CD4-positive, CD25-positive, alpha-beta regulatory T cell (primary cell): Measurements from ENCODE around the gene UXS1. TPM values are rescaled to one million over a fixed set of nuclear protein-coding genes. Genes with fewer than 3 reads are reported as not detected.
"Not testable (repeated sequence)": the region's sequence is repeated elsewhere in the genome, so short reads cannot be mapped to it uniquely, and the experiment has no call there.

Experiments
- ATAC-seq, 2 donors: fragments of 150-1000 bp; cut with Tn5 transposase; one replicate each; pipeline ENCODE4 v1.10.0; 2021; ENCODE audit warnings: low read depth in 2 of 2, moderate number of reproducible peaks in 2 of 2, moderate library complexity in 1 of 2
- DNase-seq, 3 donors: peaks; one replicate each; pipeline versions ENCODE4 v3.0.0 to v3.0.0-alpha.2; 2012 to 2022; ENCODE audit warnings: mixed read lengths in 1 of 3
- H3K27ac ChIP-seq: one replicate; pipeline ENCODE4 v1.7.0; 2013; ENCODE audit warnings: mild to moderate bottlenecking, low read length; ENCODE audit not compliant: insufficient read depth, poor library complexity, severe bottlenecking
- H3K27me3 ChIP-seq: one replicate; pipeline ENCODE4 v1.7.0; 2013; ENCODE audit warnings: low read length; ENCODE audit not compliant: control insufficient read depth, insufficient read depth
- H3K36me3 ChIP-seq: one replicate; pipeline ENCODE4 v1.7.0; 2013; ENCODE audit warnings: mild to moderate bottlenecking, low read length, moderate library complexity; ENCODE audit not compliant: control insufficient read depth, insufficient read depth
- H3K4me1 ChIP-seq: 2 replicates; pipeline ENCODE4 v1.7.0; 2013; ENCODE audit warnings: mild to moderate bottlenecking, low read length; ENCODE audit not compliant: insufficient read depth, control insufficient read depth, poor library complexity, severe bottlenecking
- H3K4me3 ChIP-seq: one replicate; pipeline ENCODE4 v1.7.0; 2013; ENCODE audit warnings: low read depth, mild to moderate bottlenecking, low read length, moderate library complexity
- H3K9me3 ChIP-seq, 2 experiments: 1 replicate in 1 of 2; 2 replicates in 1 of 2; pipeline ENCODE4 v1.7.0; 2013; ENCODE audit warnings: low read length in 2 of 2, mild to moderate bottlenecking in 1 of 2, moderate library complexity in 1 of 2; ENCODE audit not compliant: control insufficient read depth in 2 of 2
- H3K27ac Mint-ChIP-seq, 3 donors: one replicate each; pipeline ENCODE4 v1.8.0; 2020 to 2022; ENCODE audit warnings: mild to moderate bottlenecking in 3 of 3, mixed read lengths in 3 of 3, moderate library complexity in 2 of 3
- H3K27me3 Mint-ChIP-seq: one replicate; pipeline ENCODE4 v1.8.0; 2022; ENCODE audit warnings: mild to moderate bottlenecking, mixed read lengths
- H3K36me3 Mint-ChIP-seq: one replicate; pipeline ENCODE4 v1.8.0; 2020; ENCODE audit warnings: mixed read lengths
- H3K4me1 Mint-ChIP-seq, 4 donors: one replicate each; pipeline ENCODE4 v1.8.0; 2020 to 2022; ENCODE audit warnings: mixed read lengths in 4 of 4, mild to moderate bottlenecking in 1 of 4
- H3K4me3 Mint-ChIP-seq, 4 donors: one replicate each; pipeline ENCODE4 v1.8.0; 2020 to 2022; ENCODE audit warnings: mild to moderate bottlenecking in 4 of 4, mixed read lengths in 4 of 4, moderate library complexity in 3 of 4
- H3K9me3 Mint-ChIP-seq, 7 donors: one replicate each; pipeline ENCODE4 v1.8.0; 2020 to 2022; ENCODE audit warnings: mixed read lengths in 7 of 7, mild to moderate bottlenecking in 3 of 7, moderate library complexity in 2 of 7
- polyA plus RNA-seq, 4 donors: library from polyadenylated mRNA; unstranded; fragments of 300-500 nt; fragmentation: Illumina TruSeq; gene quantifications; one replicate each; pipeline ENCODE4 v1.2.3, GENCODE V29; 2021
- total RNA-seq: library from RNA; stranded (reverse); gene quantifications from one replicate; pipeline ENCODE4 v1.2.3, GENCODE V29; 2022

UXS1 gene
- total and polyA plus RNA-seq, 5 donors from 2014 or later: 83.3 to 162 (median 113) TPM

- Mint-ChIP-seq H3K36me3 (no peaks in the 10 kb centered on the region), H3K27me3 (peaks cover 26% of the 10 kb centered on the region)
Observed at GRCh38 chr2:106219813-106220212, 25.7 kb upstream of the UXS1 start.

GRCh38 chr2:106219157-106219556 lies 25.1 kb upstream of the UXS1 start:
- H3K4me3 ChIP-seq, H3K36me3 Mint-ChIP-seq, H3K27me3 ChIP-seq, H3K27ac Mint-ChIP-seq, DNase-seq, ATAC-seq, H3K36me3 ChIP-seq, H3K4me1 ChIP-seq, H3K9me3 Mint-ChIP-seq, H3K4me3 Mint-ChIP-seq, H3K9me3 ChIP-seq, H3K27ac ChIP-seq, H3K4me1 Mint-ChIP-seq: not testable (repeated sequence)
- peaks cover 26% of the 10 kb centered on the region for H3K27me3 Mint-ChIP-seq

More at GRCh38 chr2:106219813-106220212, 25.7 kb upstream of the UXS1 start:
- Histone ChIP-seq H3K27ac (no peak overlapping the region), H3K36me3 (no peaks in the 10 kb centered on the region), H3K4me1 (no peaks in the 10 kb centered on the region), H3K4me3 (no peak overlapping the region), H3K27me3 (peaks cover 2% of the 10 kb centered on the region), H3K9me3 (no peaks in the 10 kb centered on the region)
- Mint-ChIP-seq H3K27ac (peak overlapping the region in 1 of 3 donors; percentile 63), H3K4me1 (no peaks in the 10 kb centered on the region), H3K9me3 (peaks cover 0 to 4% (median 0%) of the 10 kb centered on the region in 7 donors), H3K4me3 (no peak overlapping the region)
- no peak for ATAC-seq
- no peak for DNase-seq

GRCh38 chr2:106208874-106209273 lies 14.8 kb upstream of the UXS1 start:
- Histone ChIP-seq H3K4me1 (peaks cover 6% of the 10 kb centered on the region), H3K4me3 (no peak overlapping the region), H3K27me3 (no peaks in the 10 kb centered on the region), H3K27ac (no peak overlapping the region), H3K36me3 (no peaks in the 10 kb centered on the region), H3K9me3 (peaks cover 0 to 4% of the 10 kb centered on the region in 2 experiments)
- peaks cover 0 to 21% (median 8%) of the 10 kb centered on the region in 4 donors for H3K4me1 Mint-ChIP-seq
- H3K27ac Mint-ChIP-seq: no peak overlapping the region
- no peak overlapping the region for H3K4me3 Mint-ChIP-seq
- no peak for ATAC-seq
- H3K27me3 Mint-ChIP-seq: peaks cover 14% of the 10 kb centered on the region
- DNase-seq: no peak
- H3K9me3 Mint-ChIP-seq: peaks cover 0 to 8% (median 2%) of the 10 kb centered on the region in 7 donors
- peaks cover 3% of the 10 kb centered on the region for H3K36me3 Mint-ChIP-seq

DNA sequence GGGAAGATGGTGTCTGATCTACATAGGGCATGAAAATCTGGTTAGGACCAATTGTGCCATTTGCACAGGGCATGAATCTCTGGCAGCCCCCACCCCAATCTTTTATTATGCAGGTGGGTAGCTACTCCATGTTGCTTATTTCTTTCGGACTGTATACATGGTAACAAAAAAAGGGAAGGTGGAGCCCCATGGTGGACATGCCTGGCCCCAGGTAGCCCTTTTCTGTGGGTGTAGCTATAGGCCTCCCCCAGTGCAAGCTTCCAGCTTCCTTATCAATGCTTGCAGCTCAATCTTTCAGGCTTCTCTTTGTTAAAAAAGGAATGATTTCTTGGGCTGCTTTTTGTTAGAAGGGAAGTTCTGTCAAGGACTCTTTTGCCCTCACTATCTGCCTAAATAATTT lies 14.3 kb upstream of the UXS1 start:
- H3K27ac ChIP-seq: no peak overlapping the region
- H3K4me1 ChIP-seq: peaks cover 6% of the 10 kb centered on the region
- no peaks in the 10 kb centered on the region for H3K27me3 ChIP-seq
- DNase-seq (no peak), ATAC-seq (no peak)
- peaks cover 0 to 22% (median 8%) of the 10 kb centered on the region in 4 donors for H3K4me1 Mint-ChIP-seq
- H3K9me3 ChIP-seq: peaks cover 0 to 4% of the 10 kb centered on the region in 2 experiments
- H3K36me3 Mint-ChIP-seq: peaks cover 3% of the 10 kb centered on the region
- no peaks in the 10 kb centered on the region for H3K36me3 ChIP-seq
- H3K4me3 ChIP-seq: no peak overlapping the region
- peaks cover 14% of the 10 kb centered on the region for H3K27me3 Mint-ChIP-seq
- peaks cover 0 to 8% (median 2%) of the 10 kb centered on the region in 7 donors for H3K9me3 Mint-ChIP-seq
- no peak overlapping the region for H3K27ac Mint-ChIP-seq
- H3K4me3 Mint-ChIP-seq: no peak overlapping the region

DNA sequence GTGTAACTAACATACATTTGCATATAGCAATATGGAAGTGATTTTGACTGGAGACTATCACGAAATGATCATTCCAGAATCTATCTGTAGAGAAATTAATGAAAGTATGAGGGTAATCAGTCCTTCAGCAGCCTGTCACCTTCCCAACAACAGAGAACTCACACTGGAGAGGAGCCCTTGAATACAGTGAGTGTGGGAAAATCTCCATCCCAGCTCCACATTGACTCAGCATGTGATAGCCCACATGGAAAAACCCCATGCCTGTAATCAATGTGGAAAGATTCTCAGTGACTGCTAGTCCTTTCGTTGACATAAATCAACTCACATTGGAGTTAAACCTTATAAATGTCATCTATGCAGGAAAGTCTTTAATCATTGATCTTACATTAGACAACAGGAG lies 13.1 kb upstream of the UXS1 start:
- H3K9me3 ChIP-seq: peaks cover 0 to 4% of the 10 kb centered on the region in 2 experiments
- H3K27me3 Mint-ChIP-seq: peaks cover 10% of the 10 kb centered on the region
- H3K9me3 Mint-ChIP-seq: peaks cover 0 to 8% (median 2%) of the 10 kb centered on the region in 7 donors
- H3K4me1 Mint-ChIP-seq: peaks cover 0 to 26% (median 8%) of the 10 kb centered on the region in 4 donors
- no peak for ATAC-seq
- H3K4me3 Mint-ChIP-seq: no peak overlapping the region
- no peaks in the 10 kb centered on the region for H3K27me3 ChIP-seq
- no peak for DNase-seq
- peaks cover 6% of the 10 kb centered on the region for H3K4me1 ChIP-seq
- H3K4me3 ChIP-seq: no peak overlapping the region
- no peaks in the 10 kb centered on the region for H3K36me3 ChIP-seq
- H3K36me3 Mint-ChIP-seq: peaks cover 3% of the 10 kb centered on the region
- peak overlapping the region in 1 of 3 donors; percentile 0 for H3K27ac Mint-ChIP-seq
- no peak overlapping the region for H3K27ac ChIP-seq

GRCh38 chr2:106205488-106205887 lies 11.4 kb upstream of the UXS1 start:
- peak in 1 of 2 donors; percentile 71 for ATAC-seq
- H3K36me3 ChIP-seq: no peaks in the 10 kb centered on the region
- peak overlapping the region in 1 of 3 donors; percentile 47 for H3K27ac Mint-ChIP-seq
- peaks cover 0 to 4% of the 10 kb centered on the region in 2 experiments for H3K9me3 ChIP-seq
- H3K27me3 ChIP-seq: no peaks in the 10 kb centered on the region
- H3K27ac ChIP-seq: no peak overlapping the region
- H3K27me3 Mint-ChIP-seq: peaks cover 3% of the 10 kb centered on the region
- H3K4me3 Mint-ChIP-seq: peak overlapping the region in 3 of 4 donors; percentile 9 to 39 (median 29)
- H3K9me3 Mint-ChIP-seq: peaks cover 0 to 8% (median 2%) of the 10 kb centered on the region in 7 donors
- DNase-seq: peak in 2 of 3 donors; percentile 8 to 41
- H3K4me3 ChIP-seq: peak overlapping the region; percentile 48
- H3K36me3 Mint-ChIP-seq: peaks cover 3% of the 10 kb centered on the region
- peaks cover 6% of the 10 kb centered on the region for H3K4me1 ChIP-seq
- peaks cover 0 to 26% (median 8%) of the 10 kb centered on the region in 4 donors for H3K4me1 Mint-ChIP-seq

- peaks cover 0 to 26% (median 6%) of the 10 kb centered on the region in 4 donors for H3K4me1 Mint-ChIP-seq
- H3K4me3 Mint-ChIP-seq: peak overlapping the region in 1 of 4 donors; percentile 4
- not testable (repeated sequence) for H3K4me3 ChIP-seq, H3K27ac ChIP-seq, DNase-seq, H3K9me3 Mint-ChIP-seq, H3K27me3 ChIP-seq, H3K27ac Mint-ChIP-seq, ATAC-seq, H3K36me3 ChIP-seq, H3K27me3 Mint-ChIP-seq, H3K9me3 ChIP-seq, H3K4me1 ChIP-seq, H3K36me3 Mint-ChIP-seq
Observed at GRCh38 chr2:106204551-106204950, 10.4 kb upstream of the UXS1 start.

GRCh38 chr2:106201661-106202060 lies 7.6 kb upstream of the UXS1 start:
- Histone ChIP-seq H3K36me3 (no peaks in the 10 kb centered on the region), H3K9me3 (no peaks in the 10 kb centered on the region), H3K27me3 (no peaks in the 10 kb centered on the region), H3K4me3 (no peak overlapping the region), H3K27ac (no peak overlapping the region), H3K4me1 (peaks cover 6% of the 10 kb centered on the region)
- H3K27me3 Mint-ChIP-seq: no peaks in the 10 kb centered on the region
- no peak overlapping the region for H3K4me3 Mint-ChIP-seq
- DNase-seq (no peak), ATAC-seq (no peak)
- peaks cover 4% of the 10 kb centered on the region for H3K36me3 Mint-ChIP-seq
- H3K4me1 Mint-ChIP-seq: peaks cover 0 to 29% (median 9%) of the 10 kb centered on the region in 4 donors
- no peak overlapping the region for H3K27ac Mint-ChIP-seq
- no peaks in the 10 kb centered on the region for H3K9me3 Mint-ChIP-seq
